HG02798 (cell line): ENCODE measurements around the gene PTPRD.
A peak's percentile ranks its signal among the peaks of the same experiment; 100 is the strongest.
"Not testable (repeated sequence)": the region's sequence is repeated elsewhere in the genome, so short reads cannot be mapped to it uniquely, and the experiment has no call there.

Source experiments
- ATAC-seq: cut with Tn5 transposase; IDR thresholded peaks from one replicate; pipeline ENCODE4 v1.9.1; 2021; ENCODE audit warnings: mild to moderate bottlenecking; ENCODE audit not compliant: unreplicated experiment, poor library complexity

The PTPRD gene

DNA sequence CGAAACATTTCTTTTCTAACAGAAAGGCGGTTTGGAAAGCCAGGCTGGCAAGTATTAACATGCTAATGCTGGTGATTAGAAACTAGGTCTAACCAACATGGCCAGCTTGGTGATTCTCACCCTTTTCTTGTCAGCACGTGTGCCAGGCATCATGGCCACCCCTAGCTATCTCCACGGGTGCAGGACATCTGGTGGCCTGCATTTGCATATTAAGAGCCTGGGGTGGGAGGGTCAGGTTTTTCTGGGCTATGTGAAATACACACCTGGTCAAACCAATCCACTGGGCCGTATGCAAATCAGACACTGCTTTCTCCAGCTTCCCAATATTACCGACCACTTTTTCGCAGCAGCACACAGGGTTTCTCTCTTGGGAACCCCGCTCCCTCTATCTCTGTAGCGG lies 612.1 kb downstream of the PTPRD start:
- no peak for ATAC-seq

DNA sequence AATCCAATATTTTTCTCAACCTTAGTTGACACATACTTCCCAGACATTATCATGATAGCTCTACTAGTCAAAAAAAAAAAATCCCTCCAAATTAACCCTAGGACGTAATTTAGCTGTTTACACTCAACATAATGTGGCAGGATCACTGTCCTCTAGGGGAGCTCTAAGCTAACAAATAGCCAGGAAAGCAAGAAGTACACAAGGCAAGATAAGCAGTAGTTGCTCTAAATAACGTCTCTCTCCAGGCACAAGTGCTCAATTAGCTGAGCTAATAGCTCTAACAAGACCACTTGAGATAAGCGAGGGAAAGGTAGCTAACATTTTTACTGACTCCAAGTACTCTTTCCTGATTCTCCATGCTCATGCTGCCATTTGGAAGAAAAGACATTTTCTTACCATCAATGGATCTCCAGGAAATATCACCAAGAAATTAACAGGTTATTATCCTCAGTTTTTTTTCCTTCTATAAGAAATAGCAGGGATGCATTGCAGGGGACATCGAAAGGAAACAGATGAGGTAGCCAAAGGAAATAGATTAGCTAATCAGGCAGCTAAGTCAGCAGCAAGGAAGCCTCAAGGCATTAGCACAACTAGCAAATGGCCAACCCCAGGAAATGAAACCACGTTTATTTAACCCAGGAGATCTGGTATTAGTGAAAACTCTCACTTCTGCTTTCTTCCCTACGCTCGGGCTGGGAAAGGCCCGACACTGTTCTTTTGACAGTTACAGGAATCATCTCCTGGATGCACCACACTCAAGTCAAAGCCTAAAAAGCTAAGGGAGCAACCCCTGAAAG lies 614.1 kb downstream of the PTPRD start:
- no peak for ATAC-seq

- no peak for ATAC-seq
Observed at GRCh38 chr9:9997585-9997984, 615.2 kb downstream of the PTPRD start.

DNA sequence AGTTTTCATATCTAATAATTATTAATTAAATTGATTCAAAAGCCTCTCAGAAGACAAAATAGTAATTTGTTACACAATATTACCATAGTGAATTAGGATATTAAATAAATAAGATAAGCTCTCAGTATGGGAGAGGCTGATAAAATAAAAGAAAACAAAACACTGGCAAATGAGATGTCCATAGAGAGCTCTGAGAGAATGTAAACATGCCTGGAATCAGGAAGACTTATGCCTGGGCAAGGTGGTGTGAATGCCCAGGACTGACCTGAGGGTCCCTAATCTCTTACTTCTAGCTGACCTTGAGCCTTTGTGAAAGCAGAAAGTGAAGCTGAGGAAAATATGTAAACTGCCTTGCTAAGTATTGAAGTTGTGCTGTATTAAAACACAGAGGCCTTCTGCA lies 616.5 kb downstream of the PTPRD start:
- no peak for ATAC-seq

- ATAC-seq = no peak
Observed at GRCh38 chr9:9992936-9993335, 619.9 kb downstream of the PTPRD start.

DNA sequence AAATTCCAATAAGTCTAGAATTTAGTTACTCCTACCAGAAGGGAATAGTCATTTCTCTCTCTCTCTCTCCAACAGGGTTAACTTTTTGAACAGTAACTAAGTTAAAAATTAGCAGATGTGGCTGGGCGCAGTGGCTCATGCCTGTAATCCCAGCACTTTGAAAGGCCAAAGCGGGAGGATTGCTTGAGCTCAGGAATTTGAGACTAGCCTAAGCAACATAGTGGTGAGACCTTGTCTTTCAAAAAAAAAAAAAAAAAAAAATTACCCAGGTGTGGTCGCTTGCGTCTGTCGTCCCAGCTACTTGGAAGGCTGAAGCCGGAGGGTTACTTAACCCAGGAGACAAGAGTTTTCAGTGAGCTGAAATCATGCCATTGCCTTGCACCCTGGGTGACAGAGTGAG lies 639.7 kb downstream of the PTPRD start:
- ATAC-seq = no peak

DNA sequence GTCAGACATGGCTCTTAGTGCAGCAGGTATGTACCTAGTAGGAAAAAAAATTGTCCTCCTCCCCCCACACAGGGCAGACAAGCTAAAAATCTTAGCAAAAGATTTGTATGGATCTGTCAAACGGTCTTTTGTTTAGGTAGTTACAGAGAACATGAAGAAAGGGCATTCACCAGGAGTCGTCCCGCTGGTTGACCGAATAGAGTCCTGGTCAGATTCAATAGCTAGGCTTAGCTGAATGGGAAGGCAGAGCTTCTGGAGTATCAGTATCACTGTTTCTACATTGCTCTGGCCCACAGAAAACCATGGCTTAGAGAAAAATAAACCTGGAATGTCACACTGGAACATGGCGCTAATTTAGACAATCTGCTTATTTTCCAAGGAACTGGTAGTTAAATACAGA lies 642.3 kb downstream of the PTPRD start:
- no peak for ATAC-seq

DNA sequence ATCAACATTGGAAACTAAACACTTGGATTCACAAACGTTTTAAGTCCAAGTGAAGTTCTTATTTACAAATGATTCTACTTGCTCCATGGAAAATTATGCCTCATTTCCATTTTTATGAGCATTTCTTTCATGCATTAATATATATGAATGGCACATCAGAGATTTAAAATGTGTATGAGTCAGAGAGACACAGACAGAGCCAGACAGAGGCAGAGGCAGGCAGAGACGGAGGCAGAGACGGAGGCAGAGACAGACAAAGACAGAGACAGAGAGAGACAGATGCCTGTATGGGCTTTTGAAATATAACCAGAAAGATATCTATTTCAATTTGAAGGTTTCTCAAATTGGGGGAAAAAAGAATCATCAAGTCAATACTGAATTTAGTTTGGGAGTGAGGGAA lies 649.0 kb downstream of the PTPRD start:
- ATAC-seq = no peak

- no peak for ATAC-seq
Observed at GRCh38 chr9:9961934-9962333, 650.9 kb downstream of the PTPRD start.

DNA sequence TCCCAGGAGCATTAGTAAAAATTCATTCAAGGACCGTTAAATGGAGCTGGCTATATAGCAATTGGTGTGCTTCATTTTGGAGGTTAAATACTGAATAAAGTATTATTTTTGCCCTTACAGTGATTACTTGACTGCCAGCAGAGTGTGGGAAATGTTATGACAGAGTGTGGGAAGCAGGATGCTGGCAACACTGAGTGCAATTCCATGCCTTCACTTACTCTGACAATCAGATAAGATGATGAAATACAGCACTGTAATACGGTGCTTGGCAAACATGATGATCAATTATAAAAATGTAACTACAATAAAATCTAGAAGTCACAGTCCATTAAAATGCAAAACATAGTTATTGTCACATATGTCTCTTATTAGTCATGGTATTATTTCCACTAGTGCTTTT lies 651.3 kb downstream of the PTPRD start:
- ATAC-seq = no peak

GRCh38 chr9:9951556-9952160 lies 661.1 kb downstream of the PTPRD start:
- ATAC-seq = no peak

- no peak for ATAC-seq
Observed at GRCh38 chr9:9950813-9951212, 662.0 kb downstream of the PTPRD start.

GRCh38 chr9:9949978-9950377 lies 662.8 kb downstream of the PTPRD start:
- ATAC-seq = no peak

GRCh38 chr9:9949368-9949767 lies 663.4 kb downstream of the PTPRD start:
- no peak for ATAC-seq

DNA sequence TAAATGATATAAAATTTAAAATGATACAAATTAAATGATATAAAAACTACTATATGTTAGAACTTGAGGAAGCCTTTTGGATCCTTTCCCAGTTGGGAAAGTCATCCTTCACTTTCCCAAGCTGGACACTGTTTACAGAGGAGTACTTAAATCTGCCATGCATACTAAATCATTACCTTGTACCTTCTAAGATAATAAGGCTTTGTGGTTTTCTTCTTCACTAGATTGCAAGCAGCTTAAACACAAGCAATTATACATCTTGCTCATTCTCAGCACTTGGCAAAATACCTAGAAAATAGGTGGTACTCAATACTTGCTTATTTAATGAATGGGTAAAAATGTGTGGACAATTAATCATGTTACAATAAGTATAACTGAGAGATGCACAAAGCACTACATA lies 666.8 kb downstream of the PTPRD start:
- ATAC-seq = no peak

DNA sequence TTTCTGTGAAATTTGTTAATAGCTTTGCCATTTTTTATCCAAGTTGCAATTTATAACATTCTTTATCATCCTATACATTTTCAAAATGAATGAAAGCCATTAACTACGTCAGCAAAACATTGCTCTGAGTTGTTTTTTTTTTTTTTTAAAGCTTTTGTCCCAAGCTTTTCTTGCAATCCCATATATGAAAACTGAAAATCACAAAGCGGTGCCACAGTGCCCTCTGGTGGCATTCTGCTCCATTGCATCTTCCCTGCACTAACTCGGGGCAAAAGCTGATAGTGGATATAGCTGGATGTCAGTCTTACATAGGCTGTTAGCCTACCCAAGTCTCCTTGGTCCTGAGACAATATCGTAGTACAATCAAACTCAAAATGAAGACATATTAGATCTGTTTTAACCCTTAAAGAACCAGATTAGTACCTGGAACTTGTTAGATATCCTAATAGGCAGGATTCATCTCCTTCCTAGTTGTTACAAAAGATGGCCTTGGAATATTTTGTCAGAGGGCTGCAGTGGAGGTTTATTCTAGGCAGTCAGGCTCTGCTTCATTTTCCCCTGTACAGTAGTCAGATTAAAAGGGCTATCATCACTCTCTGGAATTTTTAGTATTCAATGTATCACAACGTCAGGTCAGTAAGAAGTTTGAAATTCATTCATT lies 669.9 kb downstream of the PTPRD start:
- peak; percentile 84 for ATAC-seq

DNA sequence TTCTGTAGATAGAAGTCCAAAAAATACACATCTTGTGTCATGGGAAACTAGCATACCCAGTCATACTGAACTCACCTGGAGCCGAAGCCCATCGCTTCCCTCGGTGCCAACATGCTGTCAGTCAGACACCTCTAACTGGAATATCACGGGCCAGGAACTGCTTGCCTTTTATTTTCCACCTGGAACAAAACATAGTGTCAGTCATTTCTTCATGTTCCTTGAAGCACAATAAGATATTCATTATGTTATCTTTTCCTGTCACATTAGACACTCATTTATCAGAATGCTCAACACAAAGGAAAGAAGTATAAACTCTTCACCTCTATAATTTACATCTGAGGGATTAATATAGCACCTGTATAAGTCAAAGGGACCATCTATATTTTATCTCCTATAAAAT lies 674.4 kb downstream of the PTPRD start:
- no peak for ATAC-seq

DNA sequence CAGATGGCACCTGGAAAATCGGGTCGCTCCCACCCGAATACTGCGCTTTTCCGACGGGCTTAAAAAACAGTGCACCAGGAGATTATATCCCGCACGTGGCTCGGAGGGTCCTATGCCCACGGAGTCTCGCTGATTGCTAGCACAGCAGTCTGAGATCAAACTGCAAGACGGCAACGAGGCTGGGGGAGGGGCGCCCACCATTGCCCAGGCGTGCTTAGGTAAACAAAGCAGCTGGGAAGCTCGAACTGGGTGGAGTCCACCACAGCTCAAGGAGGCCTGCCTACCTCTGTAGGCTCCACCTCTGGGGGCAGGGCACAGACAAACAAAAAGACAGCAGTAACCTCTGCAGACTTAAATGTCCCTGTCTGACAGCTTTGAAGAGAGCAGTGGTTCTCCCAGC lies 681.3 kb downstream of the PTPRD start:
- ATAC-seq = not testable (repeated sequence)

DNA sequence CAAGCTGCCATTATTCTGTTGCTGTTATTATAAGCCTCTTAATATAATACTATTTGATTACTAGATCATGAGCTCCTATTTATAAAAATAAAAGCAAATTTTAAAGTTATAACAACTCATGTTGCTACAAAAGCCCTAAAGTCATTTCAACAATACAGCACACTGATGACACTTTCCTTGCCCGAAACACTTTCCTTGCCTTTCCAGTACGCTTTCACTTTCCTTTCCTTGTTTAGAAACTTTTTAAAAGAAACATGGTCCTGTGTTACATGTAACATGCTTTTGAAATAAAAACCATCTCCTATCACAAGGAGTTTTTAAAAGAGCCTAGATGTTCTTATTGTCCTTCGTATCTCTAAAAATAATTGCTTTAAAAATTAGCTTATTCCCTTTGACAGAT lies 688.4 kb downstream of the PTPRD start:
- ATAC-seq = no peak

- no peak for ATAC-seq
Observed at GRCh38 chr9:9921805-9922204, 691.0 kb downstream of the PTPRD start.

DNA sequence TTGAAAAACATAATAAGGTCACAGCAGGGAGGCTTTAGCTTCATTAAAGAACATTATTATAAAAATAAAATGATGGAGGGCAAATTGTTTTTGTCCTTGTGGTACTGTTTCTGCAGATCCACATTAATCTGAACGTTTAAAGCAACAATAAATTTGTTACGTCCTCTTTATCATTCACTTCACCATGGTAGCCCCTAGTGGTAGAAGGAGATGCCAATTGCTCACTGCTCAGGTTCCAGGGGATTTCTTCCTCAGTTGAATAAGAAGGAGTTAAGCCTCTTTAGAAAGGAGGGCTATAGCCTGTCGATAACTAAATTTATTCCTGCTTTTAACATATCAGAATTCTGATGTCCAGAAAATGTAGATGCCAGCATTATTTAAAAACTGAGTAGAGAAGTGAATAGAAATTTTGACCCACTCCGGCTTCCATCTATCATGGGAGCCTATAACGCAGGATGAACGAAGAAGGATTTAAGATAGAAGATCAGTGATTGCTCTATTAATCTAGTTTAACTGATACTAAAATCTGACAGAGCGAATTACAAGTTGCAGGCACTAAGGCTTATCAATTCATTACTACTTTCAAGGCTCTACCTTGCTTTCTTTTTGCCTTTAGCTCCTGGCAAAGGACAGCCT lies 692.3 kb downstream of the PTPRD start:
- no peak for ATAC-seq
